Panc1 (cell line): ENCODE results near the gene UBTD1. TPM values are rescaled to one million over a fixed set of nuclear protein-coding genes. Genes with fewer than 3 reads are reported as not detected.

ENCODE experiments used
- ATAC-seq: fragments of 200-7000 bp; cut with Tn5 transposase; 2 replicates; pipeline ENCODE4 v1.9.1; 2020; ENCODE audit warnings: mild to moderate bottlenecking, moderate library complexity
- BruUV-seq: library from RNA; stranded (reverse); fragments of 400-500 nt; replicated peaks from 2 replicates; lab custom pipeline; 2021; lab: Mats Ljungman, UMichigan
- CTCF ChIA-PET: fragments of 300-600 bp; sonication (Branson Sonifier 250); formaldehyde crosslinking; loops from one replicate; lab custom pipeline; 2022; ENCODE audit warnings: antibody characterized with exemption; lab: Charles Lee
- POLR2A ChIA-PET: fragments of 300-600 bp; sonication (Branson Sonifier 250); formaldehyde crosslinking; loops from one replicate; lab custom pipeline; 2022; ENCODE audit warnings: antibody characterized with exemption; lab: Charles Lee
- DNase-seq: peaks from one replicate; pipeline ENCODE4 v3.0.0-alpha.2; 2010; ENCODE audit warnings: low read depth, low spot score
- H3K27ac ChIP-seq: 2 replicates; pipeline ENCODE4 v1.5.1; 2011; ENCODE audit warnings: mild to moderate bottlenecking, low read length, inconsistent platforms
- H3K27me3 ChIP-seq: fragments of 200-500 bp; sonication (Bioruptor generic); 2 replicates; pipeline ENCODE4 v1.6.0; 2014; ENCODE audit warnings: low read length, inconsistent platforms; ENCODE audit not compliant: control insufficient read depth, insufficient read depth
- H3K36me3 ChIP-seq: fragments of 200-500 bp; sonication (Bioruptor generic); 2 replicates; pipeline ENCODE4 v1.5.1; 2014; ENCODE audit warnings: inconsistent platforms, mild to moderate bottlenecking, low read length, moderate library complexity; ENCODE audit not compliant: control insufficient read depth, insufficient read depth
- H3K4me1 ChIP-seq: 2 replicates; pipeline ENCODE4 v1.5.1; 2011; ENCODE audit warnings: inconsistent platforms, mild to moderate bottlenecking, low read length, moderate library complexity; ENCODE audit not compliant: control insufficient read depth, insufficient read depth
- H3K4me3 ChIP-seq, 2 experiments: 2 replicates each; pipeline ENCODE4 v1.5.1; 2011 to 2012; ENCODE audit warnings: low read depth in 2 of 2, low read length in 2 of 2, mild to moderate bottlenecking in 2 of 2, inconsistent platforms in 1 of 2, moderate library complexity in 1 of 2
- H3K9me3 ChIP-seq: fragments of 200-500 bp; sonication (Bioruptor generic); 2 replicates; pipeline ENCODE4 v1.5.1; 2014; ENCODE audit warnings: low read depth, mild to moderate bottlenecking, inconsistent platforms, low read length, moderate library complexity; ENCODE audit not compliant: control insufficient read depth, insufficient read depth
- CTCF ChIP-seq: fragments of 450-650 bp; IDR thresholded peaks from 2 replicates; pipeline ENCODE4 v1.5.1; 2017; ENCODE audit warnings: mild to moderate bottlenecking
- POLR2AphosphoS5 ChIP-seq: IDR thresholded peaks from 2 replicates; pipeline ENCODE4 v1.6.1; 2012; ENCODE audit warnings: mild to moderate bottlenecking, low read depth, low read length, moderate library complexity
- REST ChIP-seq, 2 experiments: IDR thresholded peaks; 2 replicates each; pipeline ENCODE4 v1.6.1; 2011 to 2012; ENCODE audit warnings: low read depth in 2 of 2, control low read depth in 1 of 2, low read length in 1 of 2, mild to moderate bottlenecking in 1 of 2, moderate library complexity in 1 of 2; ENCODE audit not compliant: insufficient read depth in 1 of 2
- SIN3A ChIP-seq: IDR thresholded peaks from 2 replicates; pipeline ENCODE4 v1.6.1; 2012; ENCODE audit warnings: low read depth, mild to moderate bottlenecking, low read length, moderate library complexity, borderline replicate concordance; ENCODE audit not compliant: insufficient read depth
- TCF7L2 ChIP-seq: IDR thresholded peaks from 2 replicates; pipeline ENCODE4 v1.6.1; 2011; ENCODE audit warnings: mild to moderate bottlenecking, low read depth, low read length, inconsistent platforms
- in situ Hi-C: cut with HindIII; loops from 2 replicates; pipeline ENCODE4 v1.10.0; 2016; ENCODE audit warnings: low sequenced_read_pairs, low pct_unique_long_range_greater_than_20kb
- intact Hi-C: fragments of 100-400 bp; cut with micrococcal nuclease; formaldehyde crosslinking; loops from one replicate; pipeline ENCODE4 v1.10.0; 2022; ENCODE audit not compliant: unreplicated experiment
- total RNA-seq: library from RNA; stranded (reverse); gene quantifications from one replicate; pipeline ENCODE4 v1.2.1, GENCODE V29; 2021; ENCODE audit not compliant: unreplicated experiment

UBTD1 gene
- total RNA-seq, 1 experiment from 2014 or later, result 55.6 TPM

DNA sequence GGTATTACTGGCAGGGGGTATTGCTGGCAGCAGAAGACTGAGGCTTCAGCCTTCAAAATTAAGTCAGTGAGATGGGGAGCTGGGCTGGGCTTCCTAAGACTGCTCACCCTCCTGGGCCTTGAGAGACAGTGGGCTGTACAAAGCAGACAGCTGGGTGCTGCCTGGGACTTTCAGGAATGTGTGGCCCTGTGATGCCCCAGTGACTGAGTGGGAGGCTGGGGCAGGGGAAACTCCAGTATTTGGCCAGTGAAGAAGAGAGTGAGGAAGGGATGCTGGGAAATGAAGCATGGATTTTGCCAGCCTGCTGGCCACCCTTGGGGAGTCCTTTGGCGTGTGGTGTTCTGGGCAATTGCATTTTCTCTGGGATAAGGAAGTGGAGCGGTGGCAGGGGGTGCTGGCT, 74.3 kb downstream of the UBTD1 start:
- in situ Hi-C loops (no loop called here), intact Hi-C loops (loop anchor here (2.0 kb wide), 1 partner anchor 40 kb away; no protein-coding TSS in a partner anchor)
- TF ChIP-seq TCF7L2 (no peak), SIN3A (no peak), CTCF (no peak), POLR2AphosphoS5 (no peak), REST (IDR thresholded peaks at IDR 0.05; ENCODE audit: insufficient read depth in 1 of 2, low read depth in 2 of 2, low read length in 1 of 2) (no peak)
- ChIA-PET CTCF (interaction anchor here (1.7 to 2.4 kb wide), 2 partner anchors 23 to 39 kb away, joined by 4 to 23 read pairs; no protein-coding TSS in a partner anchor), POLR2A (interaction anchor here (0.7 kb wide), 1 partner anchor 20 kb away, joined by 3 read pairs; no protein-coding TSS in a partner anchor)
- Histone ChIP-seq H3K4me3 (no peak overlapping the region), H3K27me3 (no peaks in the 10 kb centered on the region), H3K36me3 (no peaks in the 10 kb centered on the region), H3K4me1 (peaks cover 55% of the 10 kb centered on the region), H3K9me3 (no peaks in the 10 kb centered on the region), H3K27ac (peak overlapping the region; percentile 83)
- DNase-seq, result no peak
- BruUV-seq, result no TSS peak
- no peak for ATAC-seq

GRCh38 chr10:97573672-97574071, 74.9 kb downstream of the UBTD1 start:
- TF ChIP-seq SIN3A, result no peak
- no peak for TF ChIP-seq TCF7L2
- no peak for TF ChIP-seq POLR2AphosphoS5
- no peak for TF ChIP-seq REST (IDR thresholded peaks at IDR 0.05; ENCODE audit: insufficient read depth in 1 of 2, low read depth in 2 of 2, low read length in 1 of 2)
- no peak for TF ChIP-seq CTCF
- no peak for ATAC-seq
- CTCF ChIA-PET, result interaction anchor here (0.6 to 1.6 kb wide), 2 partner anchors 38 to 114 kb away, joined by 4 read pairs; no protein-coding TSS in a partner anchor
- Histone ChIP-seq H3K9me3 (no peaks in the 10 kb centered on the region), H3K4me1 (peaks cover 55% of the 10 kb centered on the region), H3K27me3 (no peaks in the 10 kb centered on the region), H3K4me3 (no peak overlapping the region), H3K27ac (peak overlapping the region; percentile 87), H3K36me3 (no peaks in the 10 kb centered on the region)
- no TSS peak for BruUV-seq
- intact Hi-C loops (loop anchor here (2.0 kb wide), 1 partner anchor 39 kb away; no protein-coding TSS in a partner anchor), in situ Hi-C loops (no loop called here)
- POLR2A ChIA-PET, result interaction anchor here (0.6 to 0.7 kb wide), 2 partner anchors 19 to 24 kb away, joined by 3 read pairs; no protein-coding TSS in a partner anchor
- no peak for DNase-seq
